HepG2 (cell line): Measurements from ENCODE around the gene RAD18. TPM values are rescaled to one million over a fixed set of nuclear protein-coding genes. Genes with fewer than 3 reads are reported as not detected.

Experiments
- ATAC-seq: fragments of 200-7000 bp; cut with Tn5 transposase; 3 replicates; pipeline ENCODE4 v1.9.1; 2020; ENCODE audit warnings: mild to moderate bottlenecking, moderate library complexity
- BruUV-seq: library from RNA; stranded (reverse); fragments of 400-500 nt; replicated peaks from 2 replicates; lab custom pipeline; 2021; lab: Mats Ljungman, UMichigan
- CTCF ChIA-PET: fragments of 300-600 bp; formaldehyde crosslinking; extraction: SDS; loops from one replicate; lab custom pipeline; 2021; ENCODE audit warnings: low total read pairs, inconsistent platforms, low intra/inter-chr PET ratio; lab: Yijun Ruan, JAX
- POLR2A ChIA-PET: fragments of 350-600 bp; sonication (Branson Sonifier 250); formaldehyde crosslinking; loops from one replicate; lab custom pipeline; 2020; ENCODE audit warnings: antibody characterized with exemption, inconsistent platforms; lab: Yijun Ruan, JAX
- DNase-seq: peaks from one replicate; pipeline ENCODE4 v3.0.0-alpha.2; 2015; ENCODE audit warnings: low spot score
- FAIRE-seq: peaks from 3 replicates; lab custom pipeline; 2011; peaks lifted over from hg19 to GRCh38; lab: Jason Lieb, UNC
- H2AFZ ChIP-seq: one replicate; pipeline ENCODE4 v1.6.1; 2011; ENCODE audit warnings: low read length, inconsistent platforms
- H3K27ac ChIP-seq: fragments of 300-600 bp; 3 replicates; pipeline ENCODE4 v1.8.0; 2011; ENCODE audit warnings: mixed run types, mild to moderate bottlenecking, mixed read lengths, low read length, inconsistent platforms; ENCODE audit not compliant: insufficient read depth; ENCODE audit errors: extremely low read length
- H3K27me3 ChIP-seq, 2 experiments: fragments of 200-600 bp in 1 of 2; 2 replicates in 1 of 2; 3 replicates in 1 of 2; pipeline versions ENCODE4 v1.6.0 to v1.8.0; 2011; ENCODE audit warnings: low read length in 2 of 2, mild to moderate bottlenecking in 2 of 2, moderate library complexity in 2 of 2, inconsistent platforms in 1 of 2; ENCODE audit not compliant: insufficient read depth in 2 of 2, control insufficient read depth in 1 of 2
- H3K36me3 ChIP-seq, 2 experiments: fragments of 200-600 bp in 1 of 2; replicated peaks in 1 of 2; 2 replicates in 1 of 2; 3 replicates in 1 of 2; pipeline versions ENCODE4 v1.5.1 to v1.8.0; 2011; ENCODE audit warnings: low read length in 2 of 2, inconsistent platforms in 1 of 2; ENCODE audit not compliant: insufficient read depth in 2 of 2, control insufficient read depth in 1 of 2
- H3K4me1 ChIP-seq: 2 replicates; pipeline ENCODE4 v1.5.1; 2012; ENCODE audit warnings: low read length, inconsistent platforms; ENCODE audit not compliant: insufficient read depth
- H3K4me2 ChIP-seq: 2 replicates; pipeline ENCODE4 v1.6.0; 2011; ENCODE audit warnings: low read depth, low read length, inconsistent platforms
- H3K4me3 ChIP-seq, 3 experiments: fragments of 200-600 bp in 1 of 3; sonication (generic), shearing (Covaris generic) in 1 of 3; replicated peaks in 1 of 3; 2 replicates each; pipeline ENCODE4 v1.5.1; 2011 to 2016; ENCODE audit warnings: low read length in 3 of 3, inconsistent platforms in 2 of 3, low read depth in 2 of 3, mild to moderate bottlenecking in 2 of 3, control low read depth in 1 of 3, mixed read lengths in 1 of 3; ENCODE audit not compliant: insufficient read depth in 1 of 3
- H3K79me2 ChIP-seq: one replicate; pipeline ENCODE4 v1.6.1; 2011; ENCODE audit warnings: low read length, inconsistent platforms; ENCODE audit not compliant: insufficient read depth
- H3K9ac ChIP-seq: 2 replicates; pipeline ENCODE4 v1.6.0; 2011; ENCODE audit warnings: mild to moderate bottlenecking, low read depth, low read length, inconsistent platforms; ENCODE audit not compliant: insufficient read depth
- H3K9me3 ChIP-seq: 2 replicates; pipeline ENCODE4 v1.5.1; 2012; ENCODE audit warnings: mild to moderate bottlenecking, low read length
- H4K20me1 ChIP-seq: 2 replicates; pipeline ENCODE4 v1.6.0; 2011; ENCODE audit warnings: inconsistent platforms, mild to moderate bottlenecking, low read length, moderate library complexity; ENCODE audit not compliant: insufficient read depth
- ARID4A ChIP-seq: sonication (generic); formaldehyde crosslinking; IDR thresholded peaks from 2 replicates; pipeline ENCODE4 v1.5.0; 2020; ENCODE audit warnings: mild to moderate bottlenecking, missing genetic modification reagents, borderline replicate concordance
- ARNT ChIP-seq: fragments of 450-650 bp; IDR thresholded peaks from 2 replicates; pipeline ENCODE4 v1.6.1; 2017
- BRCA1 ChIP-seq: sonication (generic); formaldehyde crosslinking; IDR thresholded peaks from 2 replicates; pipeline ENCODE4 v1.4.0; 2020; ENCODE audit warnings: missing genetic modification reagents
- CBX2 ChIP-seq, 2 experiments: fragments of 200-600 bp in 1 of 2; sonication (generic); formaldehyde crosslinking in 1 of 2; IDR thresholded peaks; 2 replicates each; pipeline versions ENCODE4 v1.7.0 to v1.8.1; 2018 to 2022; ENCODE audit warnings: low read depth in 2 of 2, low read length in 1 of 2, mild to moderate bottlenecking in 1 of 2, missing genetic modification reagents in 1 of 2
- MAFF ChIP-seq: IDR thresholded peaks from 2 replicates; pipeline ENCODE4 v1.6.1; 2011; ENCODE audit warnings: low read depth, low read length, improper control_type of control experiment
- MAFK ChIP-seq, 2 experiments: IDR thresholded peaks in 1 of 2; conservative IDR thresholded peaks in 1 of 2; 2 replicates each; pipeline ENCODE4 v1.6.1; 2011; ENCODE audit warnings: improper control_type of control experiment in 2 of 2, low read length in 2 of 2
- MYNN ChIP-seq: sonication (generic); formaldehyde crosslinking; IDR thresholded peaks from 2 replicates; pipeline ENCODE4 v1.4.0; 2020; ENCODE audit warnings: mild to moderate bottlenecking, low read depth, missing genetic modification reagents
- NFE2 ChIP-seq: sonication (generic); formaldehyde crosslinking; IDR thresholded peaks from 2 replicates; pipeline ENCODE4 v1.4.0; 2020; ENCODE audit warnings: missing genetic modification reagents
- NKX3-1 ChIP-seq: sonication (generic); formaldehyde crosslinking; IDR thresholded peaks from 2 replicates; pipeline ENCODE4 v1.5.0; 2020; ENCODE audit warnings: missing genetic modification reagents
- SMAD1 ChIP-seq: sonication (generic); formaldehyde crosslinking; IDR thresholded peaks from 2 replicates; pipeline ENCODE4 v1.4.0; 2020; ENCODE audit warnings: missing genetic modification reagents, low read depth, mild to moderate bottlenecking, borderline replicate concordance
- ZBTB20 ChIP-seq: sonication (generic); formaldehyde crosslinking; IDR thresholded peaks from 2 replicates; pipeline ENCODE4 v1.8.1; 2023; ENCODE audit warnings: missing genetic modification reagents, low read depth, mild to moderate bottlenecking, borderline replicate concordance
- ZMYM4 ChIP-seq: sonication (generic); formaldehyde crosslinking; IDR thresholded peaks from 2 replicates; pipeline ENCODE4 v1.8.1; 2023; ENCODE audit warnings: mild to moderate bottlenecking, missing genetic modification reagents
- ZNF547 ChIP-seq: sonication (generic); formaldehyde crosslinking; IDR thresholded peaks from 2 replicates; pipeline ENCODE4 v1.5.1; 2020; ENCODE audit warnings: mild to moderate bottlenecking, missing genetic modification reagents
- ZNF556 ChIP-seq: sonication (generic); formaldehyde crosslinking; IDR thresholded peaks from 2 replicates; pipeline ENCODE4 v1.4.0; 2020; ENCODE audit warnings: mild to moderate bottlenecking, missing genetic modification reagents, borderline replicate concordance
- ZNF557 ChIP-seq: sonication (generic); formaldehyde crosslinking; IDR thresholded peaks from 2 replicates; pipeline ENCODE4 v1.4.0; 2020; ENCODE audit warnings: missing genetic modification reagents
- ZNF605 ChIP-seq: sonication (generic); formaldehyde crosslinking; IDR thresholded peaks from 2 replicates; pipeline ENCODE4 v1.8.0; 2022; ENCODE audit warnings: mild to moderate bottlenecking, missing genetic modification reagents
- ZNF703 ChIP-seq: sonication (generic); formaldehyde crosslinking; IDR thresholded peaks from 2 replicates; pipeline ENCODE4 v1.5.1; 2020; ENCODE audit warnings: missing genetic modification reagents, mild to moderate bottlenecking, moderate library complexity, borderline replicate concordance
- WGBS: methylation state at CpG from one replicate; pipeline ENCODE4 v1.1.6; 2017; ENCODE audit warnings: low lambda C conversion rate; 5-methylcytosine and 5-hydroxymethylcytosine counted together
- in situ Hi-C: cut with HindIII; loops from 2 replicates; pipeline ENCODE4 v1.10.0; 2017; ENCODE audit warnings: low pct_unique_long_range_greater_than_20kb; ENCODE audit not compliant: extremely low pct_ligation_motif_present
- intact Hi-C: fragments of 100-400 bp; cut with micrococcal nuclease; formaldehyde crosslinking; loops from one replicate; pipeline ENCODE4 v1.10.0; 2022; ENCODE audit not compliant: unreplicated experiment
- polyA plus RNA-seq, 8 experiments: library from polyadenylated mRNA; depleted of rRNA in 3 of 8; stranded (reverse) in 7 of 8; unstranded in 1 of 8; fragments of >200 nt; fragmentation: Illumina TruSeq in 4 of 8; extraction: Trizol in 4 of 8; gene quantifications; 2 replicates each; pipeline versions ENCODE4 v1.2.1 to v1.2.3, GENCODE V29; 2011 to 2016; ENCODE audit warnings: low read depth in 4 of 8, missing spikeins in 1 of 8, mixed read lengths in 1 of 8; ENCODE audit not compliant: insufficient read depth in 1 of 8
- total RNA-seq, 5 experiments: library from RNA; depleted of rRNA; stranded (reverse); fragments of >200 nt; fragmentation: Illumina TruSeq; extraction: Trizol; gene quantifications; 2 replicates each; pipeline ENCODE4 v1.2.3, GENCODE V29; 2016; ENCODE audit warnings: low read depth in 1 of 5

Gene RAD18
- total and polyA plus RNA-seq, 2 of the 13 experiments (the other 11 are each of a cell fraction or from before 2014, with no cell fraction given) = 5.9 to 20.7 TPM

DNA sequence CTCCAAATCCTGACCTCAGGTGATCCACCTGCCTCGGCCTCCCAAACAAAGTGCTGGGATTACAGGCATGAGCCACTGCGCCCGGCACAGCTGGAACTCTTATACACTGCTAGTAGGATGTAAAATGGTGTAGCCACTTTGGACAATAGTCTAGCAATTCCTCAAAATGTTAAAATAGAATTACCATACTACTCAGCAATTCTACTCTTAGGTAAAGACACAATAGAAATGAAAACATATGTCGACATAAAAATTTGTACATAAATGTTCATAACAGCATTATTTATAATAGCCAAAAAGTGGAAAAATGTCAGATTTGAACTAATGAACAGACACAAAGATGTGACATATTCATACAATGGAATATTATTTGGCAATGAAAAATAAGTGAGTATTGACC is 33.4 kb downstream of the RAD18 start:
- Histone ChIP-seq H3K4me3 (no peak overlapping the region), H3K9ac (no peak overlapping the region), H3K27me3 (no peaks in the 10 kb centered on the region), H3K27ac (no peak overlapping the region), H3K9me3 (no peaks in the 10 kb centered on the region), H3K36me3 (peaks cover 0 to 4% of the 10 kb centered on the region in 2 experiments; a peak in 1 of 5 replicates), H3K4me1 (no peaks in the 10 kb centered on the region), H4K20me1 (no peaks in the 10 kb centered on the region), H3K4me2 (no peak overlapping the region), H2AFZ (no peak overlapping the region), H3K79me2 (no peaks in the 10 kb centered on the region)
- no peak for TF ChIP-seq MYNN (CRISPR knock-in tag)
- no peak for TF ChIP-seq ZNF605
- TF ChIP-seq MAFK (conservative IDR thresholded peaks at IDR 0.05 in 1 of 2, IDR thresholded peaks at IDR 0.05 in 1 of 2; ENCODE audit: low read length in 2 of 2) = peak in 1 of 2 experiments; percentile 52; a peak in 2 of 4 replicates
- peak; percentile 26; the same call in 1 of the 2 replicates for TF ChIP-seq MAFF
- no peak for DNase-seq
- 74% methylated on average over 4 of the region's 4 CpGs for WGBS
- in situ Hi-C loops (no loop called here), intact Hi-C loops (loop anchor here (1.0 kb wide), 1 partner anchor 16 kb away; no protein-coding TSS in a partner anchor)
- CTCF ChIA-PET = no interaction called here
- no TSS peak for BruUV-seq
- no peak for ATAC-seq
- POLR2A ChIA-PET = no interaction called here
- FAIRE-seq = no peak

DNA sequence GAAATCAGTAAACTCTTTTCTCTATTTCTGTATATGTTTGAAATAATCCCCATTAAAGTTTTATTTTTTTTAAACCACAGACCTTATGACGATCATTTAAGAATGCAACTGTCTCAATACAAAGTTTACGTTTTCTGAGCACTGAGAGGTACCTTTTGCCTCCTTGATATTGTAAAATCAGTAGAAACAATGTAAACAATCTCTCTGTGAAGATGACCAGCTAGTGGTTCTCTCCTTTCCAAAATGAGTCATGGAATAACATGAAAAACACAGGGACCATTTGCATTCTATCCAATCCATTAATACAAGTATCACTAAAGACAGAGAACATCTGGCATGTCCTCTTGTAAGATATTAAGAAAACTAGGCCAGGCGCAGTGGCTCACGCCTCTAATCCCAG is 48.8 kb downstream of the RAD18 start:
- no peak overlapping the region for H3K4me3 ChIP-seq
- no peak overlapping the region for H2AFZ ChIP-seq
- FAIRE-seq = no peak
- intact Hi-C loops (no loop called here), in situ Hi-C loops (no loop called here)
- CTCF ChIA-PET = no interaction called here
- no peaks in the 10 kb centered on the region for H4K20me1 ChIP-seq
- no peaks in the 10 kb centered on the region for H3K27me3 ChIP-seq
- WGBS = 100% methylated on average over 4 of the region's 4 CpGs
- no peaks in the 10 kb centered on the region for H3K79me2 ChIP-seq
- DNase-seq = no peak
- no peak for TF ChIP-seq ZNF557 (CRISPR knock-in tag)
- TF ChIP-seq SMAD1 (CRISPR knock-in tag) = no peak
- no peak for TF ChIP-seq NFE2 (CRISPR knock-in tag)
- no peak for TF ChIP-seq ZNF556 (CRISPR knock-in tag)
- no peak for TF ChIP-seq ZNF547
- TF ChIP-seq ARID4A = no peak
- no peak for TF ChIP-seq ARNT
- TF ChIP-seq ZNF703 (CRISPR knock-in tag) = no peak
- no peak for TF ChIP-seq NKX3-1 (CRISPR knock-in tag)
- no peak for TF ChIP-seq CBX2 (IDR thresholded peaks at IDR 0.05; ENCODE audit: low read depth, low read length)
- no peak for TF ChIP-seq CBX2 (CRISPR knock-in tag; IDR thresholded peaks at IDR 0.05; ENCODE audit: low read depth)
- TF ChIP-seq ZMYM4 = no peak
- no peak for TF ChIP-seq BRCA1
- no peak for TF ChIP-seq ZBTB20 (CRISPR knock-in tag)
- TF ChIP-seq, all 625 proteins: peak for 0
- Histone ChIP-seq H3K27ac (no peak overlapping the region), H3K9me3 (no peaks in the 10 kb centered on the region), H3K4me1 (no peaks in the 10 kb centered on the region), H3K36me3 (no peaks in the 10 kb centered on the region; a peak in 1 of 5 replicates), H3K9ac (no peak overlapping the region), H3K4me2 (no peak overlapping the region)
- no TSS peak for BruUV-seq
- POLR2A ChIA-PET = no interaction called here
- ATAC-seq = no peak
